WTC11 (cell line): ENCODE data around the gene MBNL1. TPM values are rescaled to one million over a fixed set of nuclear protein-coding genes. Genes with fewer than 3 reads are reported as not detected.

Source experiments
- ATAC-seq: fragments of 200-7000 bp; cut with Tn5 transposase; 2 replicates; pipeline ENCODE4 v1.10.0; 2021; ENCODE audit warnings: mild to moderate bottlenecking, moderate library complexity
- CTCF ChIA-PET: fragments of 300-600 bp; sonication (Branson Sonifier 250); formaldehyde crosslinking; loops from one replicate; lab custom pipeline; 2021; ENCODE audit warnings: antibody characterized with exemption; lab: Charles Lee
- POLR2A ChIA-PET: fragments of 350-600 bp; sonication (Branson Sonifier 250); formaldehyde crosslinking; loops from one replicate; lab custom pipeline; 2021; ENCODE audit warnings: antibody characterized with exemption; lab: Charles Lee
- DNase-seq: peaks from one replicate; pipeline ENCODE4 v3.0.0; 2021; ENCODE audit warnings: low spot score
- H3K27ac Mint-ChIP-seq: 2 replicates; pipeline ENCODE4 v1.8.0; 2021; ENCODE audit warnings: mixed read lengths
- H3K27me3 Mint-ChIP-seq: 2 replicates; pipeline ENCODE4 v1.8.0; 2021; ENCODE audit warnings: low read depth, mild to moderate bottlenecking, moderate library complexity, mixed read lengths
- H3K36me3 Mint-ChIP-seq: 2 replicates; pipeline ENCODE4 v1.8.0; 2021; ENCODE audit warnings: mixed read lengths
- H3K4me1 Mint-ChIP-seq: 2 replicates; pipeline ENCODE4 v1.8.0; 2022; ENCODE audit warnings: mixed read lengths
- H3K4me3 Mint-ChIP-seq: 2 replicates; pipeline ENCODE4 v1.8.0; 2021; ENCODE audit warnings: mild to moderate bottlenecking, moderate library complexity, mixed read lengths
- H3K9me3 Mint-ChIP-seq: 2 replicates; pipeline ENCODE4 v1.8.0; 2021; ENCODE audit warnings: mixed read lengths
- AR ChIP-seq: fragments of 250-450 bp; sonication (Bioruptor Pico); IDR thresholded peaks from 2 replicates; pipeline ENCODE4 v1.9.0; 2021; ENCODE audit warnings: mild to moderate bottlenecking
- ATF1 ChIP-seq: sonication (generic); formaldehyde crosslinking; IDR thresholded peaks from 2 replicates; pipeline ENCODE4 v1.8.1; 2023; ENCODE audit warnings: mild to moderate bottlenecking, moderate library complexity, missing genetic modification reagents
- CDX4 ChIP-seq: fragments of 250-450 bp; sonication (Bioruptor Pico); IDR thresholded peaks from 2 replicates; pipeline ENCODE4 v1.9.0; 2021; ENCODE audit warnings: moderate library complexity, mild to moderate bottlenecking, inconsistent platforms, borderline replicate concordance
- GABPB1 ChIP-seq: sonication (generic); formaldehyde crosslinking; IDR thresholded peaks from 2 replicates; pipeline ENCODE4 v1.8.1; 2023; ENCODE audit warnings: mild to moderate bottlenecking, missing genetic modification reagents
- GTF2I ChIP-seq: fragments of 250-450 bp; sonication (Bioruptor Pico); conservative IDR thresholded peaks from 2 replicates; pipeline ENCODE4 v1.4.0; 2021; ENCODE audit warnings: mild to moderate bottlenecking
- IRF2 ChIP-seq: sonication (generic); formaldehyde crosslinking; IDR thresholded peaks from 2 replicates; pipeline ENCODE4 v1.8.0; 2022; ENCODE audit warnings: low read depth, missing genetic modification reagents, borderline replicate concordance
- MAX ChIP-seq: sonication (generic); formaldehyde crosslinking; IDR thresholded peaks from 2 replicates; pipeline ENCODE4 v1.8.0; 2022; ENCODE audit warnings: mild to moderate bottlenecking, missing genetic modification reagents
- RORB ChIP-seq: fragments of 250-450 bp; sonication (Bioruptor Pico); IDR thresholded peaks from 2 replicates; pipeline ENCODE4 v1.9.0; 2021; ENCODE audit warnings: mild to moderate bottlenecking
- TEAD1 ChIP-seq: sonication (generic); formaldehyde crosslinking; IDR thresholded peaks from 2 replicates; pipeline ENCODE4 v1.8.0; 2022; ENCODE audit warnings: mild to moderate bottlenecking, missing genetic modification reagents
- USF2 ChIP-seq: sonication (generic); formaldehyde crosslinking; IDR thresholded peaks from 2 replicates; pipeline ENCODE4 v1.8.1; 2023; ENCODE audit warnings: mild to moderate bottlenecking, missing genetic modification reagents, moderate library complexity
- ZBTB43 ChIP-seq: sonication (generic); formaldehyde crosslinking; IDR thresholded peaks from 2 replicates; pipeline ENCODE4 v1.8.1; 2023; ENCODE audit warnings: mild to moderate bottlenecking, missing genetic modification reagents
- ZNF232 ChIP-seq: sonication (generic); formaldehyde crosslinking; IDR thresholded peaks from 2 replicates; pipeline ENCODE4 v1.8.0; 2022; ENCODE audit warnings: mild to moderate bottlenecking, missing genetic modification reagents
- ZNF263 ChIP-seq: sonication (generic); formaldehyde crosslinking; IDR thresholded peaks from 2 replicates; pipeline ENCODE4 v1.8.1; 2022; ENCODE audit warnings: low read depth, mild to moderate bottlenecking, moderate library complexity, missing genetic modification reagents
- ZNF281 ChIP-seq: sonication (generic); formaldehyde crosslinking; IDR thresholded peaks from 2 replicates; pipeline ENCODE4 v1.8.0; 2023; ENCODE audit warnings: mild to moderate bottlenecking, missing genetic modification reagents
- ZNF396 ChIP-seq: fragments of 250-450 bp; sonication (Bioruptor Pico); IDR thresholded peaks from 2 replicates; pipeline ENCODE4 v1.8.0; 2021; ENCODE audit warnings: mild to moderate bottlenecking, moderate library complexity, borderline replicate concordance
- ZNF416 ChIP-seq: fragments of 250-450 bp; sonication (Bioruptor Pico); IDR thresholded peaks from 2 replicates; pipeline ENCODE4 v1.9.0; 2021; ENCODE audit warnings: mild to moderate bottlenecking, inconsistent platforms
- ZNF423 ChIP-seq: fragments of 250-450 bp; sonication (Bioruptor Pico); IDR thresholded peaks from 2 replicates; pipeline ENCODE4 v2.1.2; 2022; ENCODE audit warnings: mild to moderate bottlenecking, moderate library complexity
- ZNF512 ChIP-seq: sonication (generic); formaldehyde crosslinking; IDR thresholded peaks from 2 replicates; pipeline ENCODE4 v1.8.1; 2022; ENCODE audit warnings: missing genetic modification reagents, borderline replicate concordance
- total RNA-seq: library from RNA; stranded (reverse); gene quantifications from 3 replicates; pipeline ENCODE4 v1.2.3, GENCODE V29; 2021

Gene MBNL1
- total RNA-seq, 1 experiment from 2014 or later = 20.4 TPM

GRCh38 chr3:152295344-152295743 lies 26.6 kb downstream of the MBNL1 start (continued):
- TF ChIP-seq ZNF281 (CRISPR knock-in tag) (no peak), RORB (no peak), ZNF396 (CRISPR knock-in tag) (no peak), USF2 (CRISPR knock-in tag) (no peak), IRF2 (CRISPR knock-in tag) (no peak), ZNF263 (no peak), ZNF232 (CRISPR knock-in tag) (no peak)

- H3K9me3 Mint-ChIP-seq = no peaks in the 10 kb centered on the region
- CTCF ChIA-PET = interaction anchor here (1.9 kb wide), 1 partner anchor 112 kb away, joined by 4 read pairs; no protein-coding TSS in a partner anchor
- H3K27me3 Mint-ChIP-seq = no peaks in the 10 kb centered on the region
- ATAC-seq (no peak), DNase-seq (no peak)
- H3K27ac Mint-ChIP-seq = peak overlapping the region; percentile 32; the same call in 1 of the 2 replicates
- POLR2A ChIA-PET = no interaction called here
- H3K4me1 Mint-ChIP-seq = peaks cover 53% of the 10 kb centered on the region
- no peak overlapping the region for H3K4me3 Mint-ChIP-seq
- TF ChIP-seq CDX4 (no peak), ZNF512 (CRISPR knock-in tag) (no peak), ZNF416 (no peak), ATF1 (CRISPR knock-in tag) (no peak), MAX (CRISPR knock-in tag) (no peak), GTF2I (CRISPR knock-in tag) (no peak), AR (CRISPR knock-in tag) (no peak), GABPB1 (CRISPR knock-in tag) (no peak), ZBTB43 (CRISPR knock-in tag) (no peak), ZNF423 (CRISPR knock-in tag) (no peak), TEAD1 (CRISPR knock-in tag) (no peak)
- H3K36me3 Mint-ChIP-seq = no peaks in the 10 kb centered on the region
Measured at GRCh38 chr3:152295806-152296205, 27.1 kb downstream of the MBNL1 start.
